Lung (tissue), 12 donors: ENCODE measurements around the gene RCOR2. TPM values are rescaled to one million over a fixed set of nuclear protein-coding genes. Genes with fewer than 3 reads are reported as not detected.

Experiments
- ATAC-seq: fragments of 200-7000 bp; cut with Tn5 transposase; one replicate; pipeline ENCODE4 v1.9.1; 2020; ENCODE audit warnings: moderate number of reproducible peaks; ENCODE audit not compliant: insufficient read depth, low FRiP score
- DNase-seq, 3 donors: peaks; one replicate each; pipeline ENCODE4 v3.0.0-alpha.2; 2013 to 2017
- H3K27ac ChIP-seq, 2 donors: one replicate each; pipeline ENCODE4 v1.5.1; 2013; ENCODE audit warnings: mild to moderate bottlenecking in 2 of 2, moderate library complexity in 2 of 2, control low read depth in 1 of 2, inconsistent platforms in 1 of 2, low read depth in 1 of 2, low read length in 1 of 2
- H3K27me3 ChIP-seq, 3 donors: one replicate each; pipeline ENCODE4 v1.5.1; 2013; ENCODE audit warnings: low read length in 2 of 3; ENCODE audit not compliant: control insufficient read depth in 3 of 3, insufficient read depth in 3 of 3
- H3K36me3 ChIP-seq, 4 donors: one replicate each; pipeline ENCODE4 v1.5.1; 2013; ENCODE audit warnings: low read length in 4 of 4, mild to moderate bottlenecking in 1 of 4, moderate library complexity in 1 of 4; ENCODE audit not compliant: control insufficient read depth in 4 of 4, insufficient read depth in 4 of 4
- H3K4me1 ChIP-seq, 5 donors: one replicate each; pipeline ENCODE4 v1.5.1; 2013; ENCODE audit warnings: low read length in 5 of 5, mild to moderate bottlenecking in 2 of 5, moderate library complexity in 1 of 5; ENCODE audit not compliant: control insufficient read depth in 5 of 5, insufficient read depth in 5 of 5
- H3K4me3 ChIP-seq: one replicate; pipeline ENCODE4 v1.5.1; 2013; ENCODE audit warnings: mild to moderate bottlenecking, control low read depth, moderate library complexity
- H3K9ac ChIP-seq, 2 donors: one replicate each; pipeline ENCODE4 v1.5.1; 2013; ENCODE audit warnings: low read length in 2 of 2, control low read depth in 1 of 2; ENCODE audit not compliant: insufficient read depth in 1 of 2
- H3K9me3 ChIP-seq, 4 donors: one replicate each; pipeline ENCODE4 v1.5.1; 2013; ENCODE audit warnings: low read length in 3 of 4, mild to moderate bottlenecking in 1 of 4, moderate library complexity in 1 of 4; ENCODE audit not compliant: control insufficient read depth in 4 of 4, insufficient read depth in 3 of 4
- WGBS, 2 donors: extraction: QIAGEN DNeasy Blood & Tissue Kit; methylation state at CpG; one replicate each; pipeline ENCODE4 v1.1.7; 2013; 5-methylcytosine and 5-hydroxymethylcytosine counted together
- polyA plus RNA-seq, 2 donors: library from polyadenylated mRNA; stranded (reverse); fragments of 200-250 nt; gene quantifications; one replicate each; pipeline ENCODE4 v1.2.1, GENCODE V29; 2013
- total RNA-seq, 2 donors: library from RNA; depleted of rRNA in 1 of 2; stranded (reverse); fragments of >200 nt in 1 of 2; gene quantifications; one replicate each; pipeline ENCODE4 v1.2.1, GENCODE V29; 2014 to 2021
- TF ChIP-seq, protein P1 (sequence below): IDR thresholded peaks from 2 replicates; pipeline ENCODE4 v1.5.1; 2012; ENCODE audit warnings: mild to moderate bottlenecking; ENCODE audit errors: control extremely low read depth, extremely low read depth
- donor health status: control.
- donor health status: control.
- donor health status: Bipolar disorder and iron deficiency.
- donor health status: healthy.
- donor health status: DM: yes; HTN: yes; CAD: no.

The RCOR2 gene
- total and polyA plus RNA-seq, 4 donors, result 0.16 to 1.6 (median 0.87) TPM

GRCh38 chr11:63879598-63880402, 37.2 kb downstream of the RCOR2 start:
- H3K9ac ChIP-seq, result no peak overlapping the region
- H3K4me3 ChIP-seq, result no peak overlapping the region
- peaks cover 0 to 7% (median 1%) of the 10 kb centered on the region in 4 donors for H3K36me3 ChIP-seq
- TF ChIP-seq, protein P1, sequence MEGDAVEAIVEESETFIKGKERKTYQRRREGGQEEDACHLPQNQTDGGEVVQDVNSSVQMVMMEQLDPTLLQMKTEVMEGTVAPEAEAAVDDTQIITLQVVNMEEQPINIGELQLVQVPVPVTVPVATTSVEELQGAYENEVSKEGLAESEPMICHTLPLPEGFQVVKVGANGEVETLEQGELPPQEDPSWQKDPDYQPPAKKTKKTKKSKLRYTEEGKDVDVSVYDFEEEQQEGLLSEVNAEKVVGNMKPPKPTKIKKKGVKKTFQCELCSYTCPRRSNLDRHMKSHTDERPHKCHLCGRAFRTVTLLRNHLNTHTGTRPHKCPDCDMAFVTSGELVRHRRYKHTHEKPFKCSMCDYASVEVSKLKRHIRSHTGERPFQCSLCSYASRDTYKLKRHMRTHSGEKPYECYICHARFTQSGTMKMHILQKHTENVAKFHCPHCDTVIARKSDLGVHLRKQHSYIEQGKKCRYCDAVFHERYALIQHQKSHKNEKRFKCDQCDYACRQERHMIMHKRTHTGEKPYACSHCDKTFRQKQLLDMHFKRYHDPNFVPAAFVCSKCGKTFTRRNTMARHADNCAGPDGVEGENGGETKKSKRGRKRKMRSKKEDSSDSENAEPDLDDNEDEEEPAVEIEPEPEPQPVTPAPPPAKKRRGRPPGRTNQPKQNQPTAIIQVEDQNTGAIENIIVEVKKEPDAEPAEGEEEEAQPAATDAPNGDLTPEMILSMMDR, result no peak
- no peaks in the 10 kb centered on the region for H3K9me3 ChIP-seq
- ATAC-seq (no peak), DNase-seq (no peak)
- H3K27me3 ChIP-seq, result no peaks in the 10 kb centered on the region
- 41 to 72% methylated on average over 2 of the region's 2 CpGs for WGBS, 2 donors
- H3K27ac ChIP-seq, result peak overlapping the region in 1 of 2 donors; percentile 4
- peaks cover 0 to 23% (median 7%) of the 10 kb centered on the region in 5 donors for H3K4me1 ChIP-seq

GRCh38 chr11:63877658-63878241, 39.2 kb downstream of the RCOR2 start:
- ATAC-seq (no peak), DNase-seq (no peak)
- TF ChIP-seq, protein P1, result no peak
- no peak overlapping the region for H3K9ac ChIP-seq
- H3K36me3 ChIP-seq, result peaks cover 0 to 7% (median 0%) of the 10 kb centered on the region in 4 donors
- no peaks in the 10 kb centered on the region for H3K27me3 ChIP-seq
- 93 to 95% methylated on average over 6 of the region's 6 CpGs for WGBS, 2 donors
- no peak overlapping the region for H3K27ac ChIP-seq
- H3K4me1 ChIP-seq, result peaks cover 0 to 29% (median 7%) of the 10 kb centered on the region in 5 donors
- no peak overlapping the region for H3K4me3 ChIP-seq
- H3K9me3 ChIP-seq, result no peaks in the 10 kb centered on the region

DNA sequence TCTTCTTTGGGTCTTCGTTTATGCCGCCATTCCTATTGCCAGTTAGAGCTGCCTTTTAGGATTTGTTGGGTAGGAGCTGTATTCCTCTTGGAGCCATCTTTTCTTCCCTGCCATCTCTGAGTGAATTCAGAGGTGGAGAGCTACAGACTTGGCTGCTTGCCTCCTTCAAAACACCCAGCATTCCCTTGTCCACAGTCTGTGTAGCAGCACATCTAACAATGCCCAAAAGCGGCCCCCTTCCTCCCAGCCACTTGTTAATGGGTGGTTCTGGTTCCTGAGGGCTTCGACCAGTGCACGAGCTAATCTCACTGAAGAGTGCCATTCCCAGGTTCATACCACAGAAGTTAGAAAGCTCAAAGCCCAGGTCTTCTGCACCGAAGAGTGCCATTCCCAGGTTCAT, 40.3 kb downstream of the RCOR2 start:
- H3K9me3 ChIP-seq, result no peaks in the 10 kb centered on the region
- peaks cover 6 to 31% (median 15%) of the 10 kb centered on the region in 5 donors for H3K4me1 ChIP-seq
- H3K9ac ChIP-seq, result no peak overlapping the region
- H3K36me3 ChIP-seq, result peaks cover 0 to 7% (median 0%) of the 10 kb centered on the region in 4 donors
- no peak overlapping the region for H3K4me3 ChIP-seq
- H3K27ac ChIP-seq, result no peak overlapping the region
- WGBS, 2 donors, result 90% methylated on average over 6 of the region's 6 CpGs
- ATAC-seq (no peak), DNase-seq (no peak)
- TF ChIP-seq, protein P1, result no peak
- no peaks in the 10 kb centered on the region for H3K27me3 ChIP-seq
